ENCODE measurements around the gene JAZF1. TPM values are rescaled to one million over a fixed set of nuclear protein-coding genes. Genes with fewer than 3 reads are reported as not detected.

Gene JAZF1
- 23.2 TPM for total RNA-seq
- long read RNA-seq, transcript JAZF1-201 (5 exons, 3,125 nt): major isoform, 30 of 40 reads
- long read RNA-seq, partial matches to known transcripts: 5 of 40 reads
- long read RNA-seq, other reads (novel, unspliced or antisense): 4 of 40 reads

- DNase-seq (peak; percentile 78), ATAC-seq (peak; percentile 67)
- intact Hi-C loops (cut with micrococcal nuclease): no loop called here
Measured at GRCh38 chr7:28180364-28181147, at the start of gene JAZF1. TSS of gene JAZF1 (minus strand) at chr7:28180795.

DNA sequence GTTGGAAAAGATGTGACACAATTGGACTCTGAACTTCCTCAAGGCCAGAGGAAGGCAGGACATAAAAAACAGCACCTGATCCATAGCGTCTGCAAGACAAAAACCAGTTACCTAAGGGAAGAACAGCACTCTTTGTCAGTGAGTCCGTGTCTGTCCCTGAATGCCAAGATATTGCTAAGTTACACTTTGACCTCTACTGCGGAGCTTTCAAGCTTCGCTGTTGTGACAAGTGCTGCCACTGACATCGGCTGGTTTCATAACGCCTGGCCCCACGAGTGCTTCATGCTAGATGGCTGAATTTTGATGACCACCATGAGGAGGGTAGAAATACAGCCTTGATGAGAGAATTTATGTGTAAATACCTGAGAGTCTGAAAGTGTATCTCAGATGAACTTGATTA lies 49.7 kb upstream of the JAZF1 start:
- intact Hi-C loops (cut with micrococcal nuclease): no loop called here
- no peak for ATAC-seq
- no peak for DNase-seq

DNA sequence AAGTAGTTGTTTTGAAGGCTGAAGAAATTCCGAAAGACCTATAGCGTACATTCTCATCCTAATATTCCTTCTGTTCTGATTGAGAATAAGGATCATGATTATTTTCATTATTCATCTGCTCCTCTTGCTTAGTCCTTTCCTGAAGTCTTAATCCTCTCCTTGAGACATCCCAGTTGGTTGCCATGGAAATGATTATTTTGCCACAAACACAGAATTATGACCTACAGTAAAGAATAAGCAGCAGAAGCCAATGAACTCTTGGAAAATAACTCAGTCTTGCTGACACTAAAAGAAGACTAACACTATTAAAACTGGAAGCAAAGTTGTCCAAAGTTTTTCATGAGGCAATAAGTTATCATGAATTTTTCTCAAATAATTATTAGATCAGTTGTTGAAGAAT lies 47.8 kb upstream of the JAZF1 start:
- intact Hi-C loops (cut with micrococcal nuclease): no loop called here
- no peak for ATAC-seq
- no peak for DNase-seq

- ATAC-seq: no peak
- intact Hi-C loops (cut with micrococcal nuclease): no loop called here
Measured at GRCh38 chr7:28226003-28226402, 45.4 kb upstream of the JAZF1 start.

GRCh38 chr7:28225576-28225975 lies 45.0 kb upstream of the JAZF1 start:
- intact Hi-C loops (cut with micrococcal nuclease): no loop called here
- ATAC-seq (no peak), DNase-seq (no peak)

More at GRCh38 chr7:28226003-28226402, 45.4 kb upstream of the JAZF1 start:
- no peak for DNase-seq

DNA sequence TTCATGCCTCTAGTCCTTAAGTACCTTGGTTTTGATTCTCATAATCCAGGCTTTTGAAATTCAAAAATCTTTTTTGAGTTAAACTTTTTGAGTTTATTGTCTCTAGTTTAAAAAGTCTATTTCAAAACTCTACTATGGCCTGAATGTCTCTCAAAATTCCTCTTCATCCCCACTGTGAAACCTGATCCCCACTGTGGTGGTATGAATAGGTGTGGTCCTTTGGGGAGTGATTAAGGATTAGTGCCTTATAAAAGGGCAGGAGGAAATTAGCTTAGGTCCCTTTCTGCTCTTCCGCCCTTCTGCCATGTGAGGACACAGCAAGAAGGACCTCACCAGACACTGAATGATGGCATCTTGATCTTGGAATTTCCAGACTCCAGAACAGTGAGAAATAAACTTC lies 44.1 kb upstream of the JAZF1 start:
- DNase-seq (no peak), ATAC-seq (no peak)
- intact Hi-C loops (cut with micrococcal nuclease): no loop called here

GRCh38 chr7:28224172-28224571 lies 43.6 kb upstream of the JAZF1 start:
- DNase-seq (no peak), ATAC-seq (no peak)
- intact Hi-C loops (cut with micrococcal nuclease): no loop called here

DNA sequence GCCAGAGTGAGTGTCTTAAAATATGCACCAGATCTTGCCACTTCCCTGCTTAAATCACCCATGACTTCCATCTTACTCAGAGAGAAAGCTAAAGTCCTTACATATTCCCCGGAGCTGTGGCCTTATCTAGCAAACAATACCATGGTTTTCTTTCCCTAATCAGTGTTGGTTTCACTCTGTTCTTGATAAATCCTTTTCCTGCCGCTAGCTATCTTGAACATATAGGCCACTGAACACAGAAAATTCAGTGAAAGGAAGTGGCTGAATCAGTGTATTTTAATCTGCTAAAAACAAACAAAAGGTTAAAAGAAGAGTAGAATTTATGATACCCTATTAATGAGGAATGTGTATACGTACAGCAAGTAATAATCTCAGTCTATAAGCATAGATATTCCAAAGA lies 42.0 kb upstream of the JAZF1 start:
- intact Hi-C loops (cut with micrococcal nuclease): no loop called here
- DNase-seq: no peak
- no peak for ATAC-seq

DNA sequence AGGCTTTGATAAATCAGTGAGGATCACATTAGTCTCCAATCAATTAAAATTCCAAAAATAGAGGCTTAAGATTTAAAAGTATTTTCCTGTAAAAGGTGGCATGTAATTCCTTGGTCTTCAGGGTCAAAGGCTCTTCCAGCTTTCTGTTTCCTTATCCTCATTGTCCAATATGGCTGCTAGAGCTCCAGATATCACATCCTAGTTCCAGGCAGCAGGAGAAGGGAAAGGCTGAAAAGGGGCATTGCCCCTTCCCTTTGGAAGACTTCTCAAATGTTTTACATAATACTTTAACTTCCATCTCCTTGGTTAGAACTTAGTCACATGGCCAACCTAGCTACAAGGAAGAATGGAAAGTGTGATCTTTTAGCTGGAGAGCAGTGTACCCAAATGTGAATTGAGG lies 39.2 kb upstream of the JAZF1 start:
- no peak for ATAC-seq
- no peak for DNase-seq
- intact Hi-C loops (cut with micrococcal nuclease): no loop called here

DNA sequence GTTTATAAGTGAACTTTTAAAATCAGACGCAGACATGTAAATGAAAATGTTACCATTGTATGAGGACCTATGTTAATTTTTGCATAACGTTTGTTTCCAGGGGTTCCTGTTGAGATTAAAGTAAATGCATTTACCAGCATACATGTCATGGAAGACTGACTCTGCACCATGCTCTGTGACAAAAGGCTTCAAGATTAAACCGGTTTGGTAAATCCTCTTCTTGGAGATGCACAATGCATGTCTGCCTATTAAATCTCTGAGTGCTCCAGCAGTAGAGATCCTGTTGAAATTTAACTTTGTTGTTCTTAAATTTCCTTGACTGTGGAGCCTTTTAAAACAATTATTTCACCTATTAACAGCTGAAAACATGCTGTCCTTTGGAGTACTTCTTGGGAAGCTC lies 36.5 kb upstream of the JAZF1 start:
- intact Hi-C loops (cut with micrococcal nuclease): no loop called here

GRCh38 chr7:28211006-28211405 lies 30.4 kb upstream of the JAZF1 start:
- intact Hi-C loops (cut with micrococcal nuclease): no loop called here
- DNase-seq (no peak), ATAC-seq (no peak)

More for the DNA sequence above, 36.5 kb upstream of the JAZF1 start:
- DNase-seq: no peak
- ATAC-seq: no peak

- intact Hi-C loops (cut with micrococcal nuclease): no loop called here
- DNase-seq (no peak), ATAC-seq (no peak)
Measured at GRCh38 chr7:28208506-28208905, 27.9 kb upstream of the JAZF1 start.

- intact Hi-C loops (cut with micrococcal nuclease): no loop called here
- ATAC-seq (no peak), DNase-seq (no peak)
Measured at GRCh38 chr7:28207486-28208158, 27.0 kb upstream of the JAZF1 start.

- DNase-seq: no peak
- intact Hi-C loops (cut with micrococcal nuclease): no loop called here
- ATAC-seq: no peak
Measured at GRCh38 chr7:28205506-28205905, 24.9 kb upstream of the JAZF1 start.

DNA sequence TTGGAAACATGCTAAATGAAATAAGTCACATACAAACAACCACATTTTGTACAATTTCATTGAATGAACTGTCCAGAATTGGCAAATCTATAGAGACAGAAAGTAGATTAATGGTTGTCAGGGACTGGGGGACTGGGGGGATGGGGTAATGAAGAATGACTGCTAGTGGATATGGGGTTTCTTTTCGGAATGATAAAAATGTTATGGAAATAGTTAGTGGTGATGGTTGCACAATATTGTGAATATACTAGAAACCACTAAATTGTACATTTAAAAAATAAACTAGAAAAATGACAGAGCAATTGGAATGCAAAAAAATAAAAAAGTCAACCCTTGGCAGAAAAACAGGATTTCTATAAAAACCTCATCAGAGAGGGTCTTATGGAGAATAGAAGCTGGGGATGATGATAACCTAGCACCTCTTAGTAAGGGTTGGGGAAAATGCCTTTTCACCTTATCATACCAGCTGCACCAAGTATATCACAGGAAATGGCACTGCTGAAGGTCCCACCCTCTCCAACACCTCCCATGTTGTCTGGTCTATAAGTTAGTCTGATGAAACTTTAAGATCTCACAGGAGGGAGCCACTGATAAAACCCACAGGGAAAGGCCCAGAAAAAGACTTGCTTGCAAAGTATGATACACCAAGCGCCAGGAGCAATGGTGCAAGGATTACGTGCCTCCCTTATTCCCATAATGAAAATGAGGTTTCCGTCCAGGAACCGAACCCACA lies 23.1 kb upstream of the JAZF1 start:
- ATAC-seq (no peak), DNase-seq (no peak)
- intact Hi-C loops (cut with micrococcal nuclease): no loop called here

DNA sequence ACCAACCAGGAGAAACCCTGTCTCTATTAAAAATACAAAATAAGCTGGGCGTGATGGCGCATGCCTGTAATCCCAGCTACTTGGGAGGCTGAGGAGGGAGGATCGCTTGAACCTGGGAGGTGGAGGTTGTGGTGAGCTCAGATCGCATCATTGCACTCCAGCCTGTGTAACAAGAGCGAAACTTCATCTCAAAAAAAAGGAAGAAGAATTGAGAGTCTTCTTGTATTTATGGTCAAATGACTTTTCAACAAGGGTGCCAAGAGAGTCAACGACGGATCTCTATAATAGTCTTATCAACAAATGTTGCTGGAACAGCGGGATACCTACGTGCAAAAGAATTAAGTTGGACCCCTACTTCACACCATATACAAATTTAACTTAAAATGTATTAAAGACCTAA lies 21.6 kb upstream of the JAZF1 start:
- intact Hi-C loops (cut with micrococcal nuclease): no loop called here
- ATAC-seq (no peak), DNase-seq (no peak)

GRCh38 chr7:28201131-28201530 lies 20.5 kb upstream of the JAZF1 start:
- ATAC-seq (no peak), DNase-seq (no peak)
- intact Hi-C loops (cut with micrococcal nuclease): no loop called here

DNA sequence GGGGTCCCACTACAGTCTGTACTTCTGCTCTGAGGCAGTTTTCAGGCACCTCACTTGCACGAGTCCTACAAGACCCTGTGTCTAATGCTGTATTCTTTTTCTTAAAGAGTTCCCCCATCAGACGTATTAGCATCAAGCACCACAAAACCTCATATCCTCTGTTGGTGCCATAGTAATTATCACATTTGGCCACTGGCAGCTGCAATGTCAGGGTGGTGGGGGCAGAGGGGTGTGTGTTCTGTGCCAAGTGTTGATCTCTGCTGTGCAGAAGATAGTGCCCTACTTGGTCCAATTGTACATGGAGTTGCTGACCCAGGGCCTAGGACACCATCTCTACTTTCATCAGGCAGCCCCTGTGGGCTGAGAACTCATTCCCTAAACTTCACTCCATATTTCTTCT lies 20.0 kb upstream of the JAZF1 start:
- intact Hi-C loops (cut with micrococcal nuclease): no loop called here
- ATAC-seq (peak; percentile 83), DNase-seq (no peak)

DNA sequence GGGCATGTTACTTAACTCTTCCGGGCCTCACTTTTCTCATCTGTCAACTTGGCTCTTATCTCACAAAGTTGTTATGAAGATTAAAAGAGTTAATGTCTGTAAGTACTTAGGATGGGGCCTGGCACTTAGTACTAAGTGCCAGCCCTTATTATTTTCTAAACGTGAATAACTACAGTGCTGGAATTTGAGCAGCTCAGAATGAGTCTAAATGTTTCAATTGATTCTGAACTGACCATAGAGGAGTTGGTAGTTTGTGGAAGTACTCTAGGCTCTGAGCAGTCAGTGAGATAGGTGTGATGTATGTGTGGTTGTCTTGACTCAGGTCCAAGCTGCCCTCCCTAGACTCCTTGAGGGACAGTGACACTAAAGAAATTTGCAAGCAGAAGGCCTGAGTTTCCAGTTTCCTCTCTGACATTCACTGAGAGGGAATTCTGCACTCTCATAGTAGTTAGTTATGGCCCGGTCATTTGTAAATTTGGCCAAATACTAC lies 18.5 kb upstream of the JAZF1 start:
- DNase-seq: no peak
- no peak for ATAC-seq
- intact Hi-C loops (cut with micrococcal nuclease): no loop called here
